Stimulated activated CD8-positive, alpha-beta memory T cell treated with anti-CD3 and anti-CD28 coated beads, Interleukin-15, amount 100 ng/mL, for 24 hours (primary cell): ENCODE measurements around the gene HDGFL2.

ENCODE experiments used
- DNase-seq: peaks from one replicate; pipeline ENCODE4 v3.0.0-alpha.2; 2020; ENCODE audit warnings: low read depth

The HDGFL2 gene

GRCh38 chr19:4471403-4472173, 509 bp upstream of the HDGFL2 start:
- DNase-seq = peak; percentile 89

- DNase-seq = no peak
Observed at GRCh38 chr19:4473011-4473762, 1.1 kb downstream of the HDGFL2 start.

GRCh38 chr19:4473763-4474513, 1.8 kb downstream of the HDGFL2 start:
- DNase-seq = no peak

GRCh38 chr19:4474514-4475022, 2.5 kb downstream of the HDGFL2 start:
- DNase-seq = no peak

- no peak for DNase-seq
Observed at GRCh38 chr19:4477034-4477801, 5.1 kb downstream of the HDGFL2 start.

GRCh38 chr19:4482721-4483364, 10.7 kb downstream of the HDGFL2 start:
- no peak for DNase-seq

- DNase-seq = no peak
Observed at GRCh38 chr19:4483385-4483784, 11.3 kb downstream of the HDGFL2 start.

GRCh38 chr19:4487572-4487971, 15.5 kb downstream of the HDGFL2 start:
- DNase-seq = no peak

GRCh38 chr19:4488496-4488895, 16.4 kb downstream of the HDGFL2 start:
- no peak for DNase-seq

- DNase-seq = no peak
Observed at GRCh38 chr19:4491446-4491845, 19.3 kb downstream of the HDGFL2 start.

GRCh38 chr19:4492337-4493103, 20.4 kb downstream of the HDGFL2 start:
- no peak for DNase-seq

GRCh38 chr19:4493104-4493928, 21.2 kb downstream of the HDGFL2 start:
- DNase-seq = no peak

- DNase-seq = no peak
Observed at GRCh38 chr19:4493929-4494690, 22.0 kb downstream of the HDGFL2 start.

GRCh38 chr19:4494691-4495064, 22.6 kb downstream of the HDGFL2 start:
- no peak for DNase-seq

GRCh38 chr19:4495471-4495870, 23.4 kb downstream of the HDGFL2 start:
- no peak for DNase-seq

GRCh38 chr19:4496304-4496703, 24.2 kb downstream of the HDGFL2 start:
- no peak for DNase-seq

- no peak for DNase-seq
Observed at GRCh38 chr19:4497770-4498389, 25.8 kb downstream of the HDGFL2 start.

- no peak for DNase-seq
Observed at GRCh38 chr19:4498694-4499093, 26.6 kb downstream of the HDGFL2 start.
